ENCODE measurements around the gene PF4V1. TPM values are rescaled to one million over a fixed set of nuclear protein-coding genes. Genes with fewer than 3 reads are reported as not detected.

PF4V1 gene
- total and polyA plus RNA-seq, 9 donors = not detected

- no peaks in the 10 kb centered on the region for H3K9me3 ChIP-seq
- no peaks in the 10 kb centered on the region for H3K36me3 ChIP-seq
- no peaks in the 10 kb centered on the region for H3K4me1 ChIP-seq (ENCODE audit: insufficient read depth)
- H3K27me3 ChIP-seq = no peaks in the 10 kb centered on the region
- no peak overlapping the region for H3K4me3 ChIP-seq
- no peak for TF ChIP-seq CTCF (IDR thresholded peaks at IDR 0.05)
- TF ChIP-seq EP300 (IDR thresholded peaks at IDR 0.05) = no peak
- TF ChIP-seq POLR2A (IDR thresholded peaks at IDR 0.05) = no peak
- no peak overlapping the region for H3K27ac ChIP-seq
- 33 to 46% (median 46%) methylated on average over 2 of the region's 2 CpGs for WGBS, 3 donors
- intact Hi-C loops (cut with DNase I) = no loop called here
- no peak for DNase-seq
These were observed 21.5 kb upstream of the PF4V1 start for GRCh38 chr4:73831569-73831968.

- intact Hi-C loops (cut with DNase I) = no loop called here
- H3K4me3 ChIP-seq = no peak overlapping the region
- WGBS, 3 donors = 76 to 97% (median 93%) methylated on average over 1 of the region's 1 CpG
These were observed 20.4 kb upstream of the PF4V1 start for GRCh38 chr4:73832651-73833237.

GRCh38 chr4:73836373-73837279 lies 16.5 kb upstream of the PF4V1 start, which contains the start of gene CXCL6:
CXCL6 (plus strand) TSS chr4:73836678; CDS start chr4:73836751, 73 bp downstream.
- 6 to 10% (median 6%) methylated on average over 34 to 41 of the region's 41 CpGs for WGBS, 3 donors
- intact Hi-C loops (cut with DNase I) = no loop called here
- DNase-seq = peak in 2 of 5 donors; percentile 21 to 34

More at GRCh38 chr4:73832651-73833237, 20.4 kb upstream of the PF4V1 start:
- DNase-seq = no peak
- no peaks in the 10 kb centered on the region for H3K4me1 ChIP-seq (ENCODE audit: insufficient read depth)
- no peak for TF ChIP-seq CTCF (IDR thresholded peaks at IDR 0.05)
- TF ChIP-seq EP300 (IDR thresholded peaks at IDR 0.05) = no peak
- TF ChIP-seq POLR2A (IDR thresholded peaks at IDR 0.05) = no peak
- no peaks in the 10 kb centered on the region for H3K36me3 ChIP-seq
- no peak overlapping the region for H3K27ac ChIP-seq
- H3K27me3 ChIP-seq = no peaks in the 10 kb centered on the region
- H3K9me3 ChIP-seq = no peaks in the 10 kb centered on the region

GRCh38 chr4:73839071-73839470 lies 14.0 kb upstream of the PF4V1 start:
- 88 to 89% (median 89%) methylated on average over 5 of the region's 5 CpGs for WGBS, 3 donors
- Histone ChIP-seq H3K4me3 (no peak overlapping the region), H3K36me3 (no peaks in the 10 kb centered on the region), H3K4me1 (ENCODE audit: insufficient read depth) (no peaks in the 10 kb centered on the region), H3K27me3 (no peaks in the 10 kb centered on the region), H3K27ac (no peak overlapping the region), H3K9me3 (no peaks in the 10 kb centered on the region)
- TF ChIP-seq CTCF (IDR thresholded peaks at IDR 0.05) = no peak
- TF ChIP-seq POLR2A (IDR thresholded peaks at IDR 0.05) = no peak
- TF ChIP-seq EP300 (IDR thresholded peaks at IDR 0.05) = no peak
- intact Hi-C loops (cut with DNase I) = no loop called here
- no peak for DNase-seq

More at GRCh38 chr4:73836373-73837279, 16.5 kb upstream of the PF4V1 start, which contains the start of gene CXCL6:
- Histone ChIP-seq H3K9me3 (no peaks in the 10 kb centered on the region), H3K27me3 (no peaks in the 10 kb centered on the region), H3K4me3 (peak within 1 kb of the TSS; percentile 11), H3K4me1 (ENCODE audit: insufficient read depth) (no peaks in the 10 kb centered on the region), H3K27ac (no peak within 1 kb of the TSS), H3K36me3 (no peaks in the 10 kb centered on the region)
- no peak for TF ChIP-seq EP300 (IDR thresholded peaks at IDR 0.05)
- TF ChIP-seq POLR2A (IDR thresholded peaks at IDR 0.05) = no peak
- TF ChIP-seq CTCF (IDR thresholded peaks at IDR 0.05) = no peak
